Mucosa of gallbladder (tissue), 1 donor: ENCODE measurements around the gene NECAB2. TPM values are rescaled to one million over a fixed set of nuclear protein-coding genes. Genes with fewer than 3 reads are reported as not detected.

ENCODE experiments used
- DNase-seq: peaks from one replicate; pipeline ENCODE4 v3.0.0-alpha.2; 2020; ENCODE audit warnings: low spot score
- total RNA-seq: library from RNA; stranded (reverse); gene quantifications from one replicate; pipeline ENCODE4 v1.2.1, GENCODE V29; 2021
- donor health status: DM: no; HTN: no; CAD: no.

Gene NECAB2
- total RNA-seq, 1 donor from 2014 or later: 0.29 TPM

- DNase-seq: no peak
These were observed 77.2 kb downstream of the NECAB2 start for GRCh38 chr16:84045001-84045817.

- no peak for DNase-seq
These were observed 77.9 kb downstream of the NECAB2 start for GRCh38 chr16:84045818-84046470.

- DNase-seq: no peak
These were observed 79.2 kb downstream of the NECAB2 start for GRCh38 chr16:84047206-84047605.

GRCh38 chr16:84047626-84048025 is 79.6 kb downstream of the NECAB2 start:
- no peak for DNase-seq

GRCh38 chr16:84048270-84048669 is 80.2 kb downstream of the NECAB2 start:
- no peak for DNase-seq

- DNase-seq: no peak
These were observed 80.8 kb downstream of the NECAB2 start for GRCh38 chr16:84048871-84049270.

- no peak for DNase-seq
These were observed 81.5 kb downstream of the NECAB2 start for GRCh38 chr16:84049403-84050060.

GRCh38 chr16:84050316-84050715 is 82.3 kb downstream of the NECAB2 start:
- DNase-seq: no peak

- no peak for DNase-seq
These were observed 84.1 kb downstream of the NECAB2 start for GRCh38 chr16:84052071-84052622.

Other genes with a start within 250 kb of the NECAB2 start
- 104 TPM for gene HSBP1, start 160.3 kb upstream of the NECAB2 start, total RNA-seq
- 11.6 TPM for gene MLYCD, start 69.1 kb upstream of the NECAB2 start, total RNA-seq
- 22.4 TPM for gene OSGIN1, start 15.0 kb upstream of the NECAB2 start, total RNA-seq
- not detected for gene SLC38A8, start 74.6 kb downstream of the NECAB2 start, total RNA-seq
- gene MBTPS1, start 148.7 kb downstream of the NECAB2 start, total RNA-seq: 87.6 TPM
- 16.3 TPM for gene HSDL1, start 176.9 kb downstream of the NECAB2 start, total RNA-seq
- 0.46 TPM for gene DNAAF1, start 177.1 kb downstream of the NECAB2 start, total RNA-seq
- gene TAF1C, start 218.8 kb downstream of the NECAB2 start, total RNA-seq: 56.5 TPM
- gene ADAD2, start 222.9 kb downstream of the NECAB2 start, total RNA-seq: 0.60 TPM